Stimulated activated CD8-positive, alpha-beta memory T cell treated with anti-CD3 and anti-CD28 coated beads, Interleukin-2, amount 100 ng/mL, for 48 hours (primary cell): Measurements from ENCODE around the gene NCOR1.
"Not testable (repeated sequence)": the region's sequence is repeated elsewhere in the genome, so short reads cannot be mapped to it uniquely, and the experiment has no call there.

Source experiments
- DNase-seq, 2 donors: peaks; one replicate each; pipeline ENCODE4 v3.0.0-alpha.2; 2020; ENCODE audit warnings: low read depth in 2 of 2

NCOR1 gene

DNA sequence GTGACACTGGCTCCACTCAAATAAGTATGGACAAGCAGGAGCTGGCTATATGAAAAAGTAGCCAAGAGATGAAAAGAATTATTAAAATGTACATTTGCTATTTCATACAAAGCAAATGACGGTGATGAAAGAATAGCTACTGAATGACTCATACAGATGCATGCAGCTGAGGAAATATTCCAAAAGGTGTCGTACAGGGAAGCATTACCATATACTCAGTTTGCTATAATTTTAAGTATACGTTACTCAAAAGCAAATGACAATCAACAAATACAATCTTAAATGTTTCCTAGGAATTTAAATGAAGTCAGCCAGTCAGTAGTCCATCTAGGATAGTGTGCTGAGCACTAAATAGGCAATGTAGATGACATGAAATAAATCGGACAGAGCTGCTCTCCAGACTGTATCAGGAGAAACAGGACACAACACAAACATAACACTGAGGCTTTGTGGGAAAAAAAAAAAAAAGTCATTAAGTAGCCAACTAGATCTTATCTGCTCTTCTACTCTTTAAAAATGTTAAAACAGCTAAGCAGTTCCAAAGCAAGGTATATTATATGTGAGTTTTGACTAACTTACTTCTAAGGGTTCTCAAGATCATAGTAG, 65.0 kb downstream of the NCOR1 start:
- no peak for DNase-seq

DNA sequence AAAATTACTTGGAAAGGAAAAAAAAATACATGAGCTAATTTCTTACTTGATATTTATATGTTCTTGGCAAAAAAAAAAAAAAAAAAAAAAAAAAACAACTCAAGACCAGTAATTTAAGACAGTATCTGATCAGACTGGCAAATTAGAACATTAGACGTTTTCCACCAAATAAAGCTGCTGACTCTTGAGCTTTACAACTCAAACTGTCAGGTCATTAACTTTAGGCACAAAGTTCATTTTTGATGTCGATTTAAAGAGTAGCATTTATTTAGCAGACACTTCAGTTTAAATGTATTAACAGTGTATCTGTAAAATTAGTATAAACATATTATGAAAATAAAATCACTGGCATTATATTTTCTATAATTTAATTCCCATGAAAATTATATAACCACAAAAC, 66.7 kb downstream of the NCOR1 start:
- no peak for DNase-seq

DNA sequence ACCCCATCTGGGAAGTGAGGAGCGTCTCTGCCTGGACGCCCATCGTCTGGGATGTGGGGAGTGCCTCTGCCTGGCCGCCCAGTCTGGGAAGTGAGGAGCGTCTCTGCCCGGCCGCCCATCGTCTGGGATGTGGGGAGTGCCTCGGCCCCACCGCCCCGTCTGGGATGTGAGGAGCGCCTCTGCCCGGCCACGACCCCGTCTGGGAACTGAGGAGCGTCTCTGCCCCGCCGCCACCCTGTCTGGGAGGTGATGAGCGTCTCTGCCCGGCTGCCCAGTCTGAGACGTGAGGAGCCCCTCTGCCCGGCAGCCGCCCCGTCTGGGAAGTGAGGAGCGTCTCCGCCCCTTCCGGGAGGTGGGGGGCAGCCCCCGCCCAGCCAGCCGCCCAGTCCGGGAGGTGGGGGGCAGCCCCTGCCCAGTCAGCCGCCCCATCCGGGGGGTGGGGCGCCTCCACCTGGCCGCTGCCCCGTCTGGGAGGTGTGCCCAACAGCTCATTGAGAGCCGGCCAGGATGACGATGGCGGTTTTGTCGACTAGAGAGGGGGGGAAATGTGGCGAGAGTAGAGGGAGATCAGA, 69.9 kb downstream of the NCOR1 start:
- not testable (repeated sequence) for DNase-seq

DNA sequence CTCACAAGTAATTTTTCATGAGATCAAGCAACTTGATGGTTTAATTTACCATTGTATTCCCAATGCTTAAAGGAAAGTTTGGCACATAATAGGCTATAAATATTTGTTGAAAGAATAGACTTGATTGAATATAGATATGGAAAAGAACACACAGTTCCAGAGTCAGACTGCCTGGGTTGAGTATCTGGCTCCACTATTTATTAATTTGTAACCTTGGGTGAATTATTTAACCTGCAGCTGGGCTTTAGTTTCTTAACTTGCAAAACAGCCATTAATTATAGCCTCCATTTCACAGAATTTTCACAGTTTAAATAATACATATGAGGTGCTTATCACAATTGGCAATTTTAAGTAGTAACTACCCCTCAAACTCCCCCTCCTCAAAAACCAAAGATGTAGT, 73.6 kb downstream of the NCOR1 start:
- DNase-seq: no peak

DNA sequence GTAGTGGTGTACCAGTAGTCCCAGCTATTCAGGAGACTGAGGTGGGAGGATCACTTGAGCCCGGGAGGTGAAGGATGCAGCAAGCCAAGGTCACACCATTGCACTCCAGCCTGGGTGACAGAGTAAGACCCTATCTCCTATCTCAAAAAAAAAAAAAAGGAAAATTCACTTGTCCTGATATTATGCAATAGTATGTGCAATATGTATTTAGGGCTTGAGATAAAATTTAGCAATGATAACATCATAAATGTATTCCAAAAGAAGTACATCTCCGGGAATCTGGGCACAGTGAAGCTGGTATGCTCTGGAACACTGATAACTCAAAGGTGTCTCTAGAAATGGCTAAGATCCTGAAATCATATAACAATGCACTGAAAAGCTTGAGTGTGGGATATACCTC, 74.5 kb downstream of the NCOR1 start:
- no peak for DNase-seq

DNA sequence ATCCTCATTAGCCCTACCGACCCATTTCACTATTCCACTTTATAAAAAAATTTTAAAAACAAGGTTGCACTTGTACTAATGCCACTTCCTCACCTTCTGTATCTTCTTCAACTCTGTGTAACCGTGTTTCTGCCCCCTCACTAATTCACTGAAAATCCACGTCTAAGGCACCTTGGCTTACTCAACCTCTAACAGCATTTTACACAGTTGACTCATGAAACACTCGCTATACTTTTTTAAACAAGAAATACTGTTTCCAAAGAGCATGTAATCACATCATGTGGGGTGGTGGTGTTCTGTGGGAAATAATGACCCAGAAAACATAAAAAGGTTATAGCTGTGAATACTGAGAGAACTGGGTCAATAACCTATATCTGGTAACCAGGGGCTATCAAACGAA, 79.9 kb downstream of the NCOR1 start:
- DNase-seq: no peak

DNA sequence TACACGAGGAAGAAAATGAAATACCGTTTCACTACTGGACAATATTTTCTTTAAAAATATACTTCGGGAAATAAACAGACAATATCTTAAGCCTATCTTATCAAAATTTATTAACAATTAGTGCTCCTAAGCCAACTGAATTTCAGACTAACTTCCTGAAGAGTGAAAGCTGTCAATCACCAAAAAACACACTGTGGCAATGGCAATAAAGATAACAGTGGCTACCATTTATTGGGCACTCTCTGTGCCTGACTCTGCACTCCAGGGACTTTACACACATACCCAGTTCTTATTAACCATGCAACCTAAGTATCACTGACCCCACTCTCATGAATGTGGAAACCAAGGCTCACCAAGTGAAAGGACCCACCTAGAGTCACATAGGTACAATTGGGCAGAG, 83.7 kb downstream of the NCOR1 start:
- DNase-seq: no peak

DNA sequence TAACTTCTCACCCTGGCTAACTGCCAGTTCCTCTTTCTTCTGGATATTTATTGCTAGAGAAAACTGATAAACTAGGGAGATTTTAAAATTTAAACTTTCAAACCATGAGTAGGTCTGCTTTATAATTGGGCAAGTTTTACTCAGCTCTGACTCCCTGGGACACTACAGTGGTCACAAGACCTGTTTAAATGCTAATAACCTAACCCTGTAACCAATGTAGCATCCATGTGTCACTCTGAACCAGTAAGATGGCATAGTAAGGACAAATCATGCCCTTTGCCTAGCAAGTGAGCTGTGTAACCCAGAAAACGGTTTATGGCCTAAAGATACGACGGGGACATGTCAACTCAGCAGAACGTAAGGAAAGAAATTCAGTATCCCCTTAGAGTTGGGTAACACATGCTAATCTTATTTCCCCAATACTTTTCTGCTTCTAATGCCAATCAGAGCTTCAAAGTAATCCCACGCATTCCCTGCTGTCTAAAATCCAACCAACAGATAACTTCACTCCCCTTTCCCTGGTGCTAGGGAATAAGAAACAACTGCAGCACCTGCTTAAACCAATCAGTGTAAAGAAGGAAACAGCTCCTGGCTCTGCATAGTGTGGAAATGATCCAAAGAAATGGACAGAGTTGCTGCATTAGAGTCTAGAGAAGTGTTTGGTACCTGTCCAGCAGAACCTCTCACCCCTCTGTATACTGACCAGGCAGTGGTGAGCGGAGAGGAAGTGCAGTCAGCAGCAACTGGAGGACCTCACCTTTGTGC, 85.7 kb downstream of the NCOR1 start:
- DNase-seq: no peak

DNA sequence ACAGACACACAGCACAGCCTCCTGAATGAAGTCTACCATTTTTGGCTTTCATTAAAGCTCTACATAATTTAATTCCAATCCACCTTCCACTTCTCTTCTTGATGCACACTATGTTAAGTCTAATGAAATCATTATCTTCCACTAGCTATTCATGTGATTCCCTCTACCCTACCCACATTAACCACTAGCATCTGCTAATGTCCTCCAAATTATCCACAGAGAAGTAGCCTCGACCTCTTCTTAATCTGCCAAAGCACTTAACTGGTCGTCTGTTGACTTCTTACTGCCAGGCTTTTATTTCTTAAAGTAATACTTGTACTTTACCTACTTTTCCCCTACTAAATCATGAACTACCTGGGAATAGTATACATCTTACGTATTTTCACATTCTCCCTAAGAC, 91.8 kb downstream of the NCOR1 start:
- no peak for DNase-seq

DNA sequence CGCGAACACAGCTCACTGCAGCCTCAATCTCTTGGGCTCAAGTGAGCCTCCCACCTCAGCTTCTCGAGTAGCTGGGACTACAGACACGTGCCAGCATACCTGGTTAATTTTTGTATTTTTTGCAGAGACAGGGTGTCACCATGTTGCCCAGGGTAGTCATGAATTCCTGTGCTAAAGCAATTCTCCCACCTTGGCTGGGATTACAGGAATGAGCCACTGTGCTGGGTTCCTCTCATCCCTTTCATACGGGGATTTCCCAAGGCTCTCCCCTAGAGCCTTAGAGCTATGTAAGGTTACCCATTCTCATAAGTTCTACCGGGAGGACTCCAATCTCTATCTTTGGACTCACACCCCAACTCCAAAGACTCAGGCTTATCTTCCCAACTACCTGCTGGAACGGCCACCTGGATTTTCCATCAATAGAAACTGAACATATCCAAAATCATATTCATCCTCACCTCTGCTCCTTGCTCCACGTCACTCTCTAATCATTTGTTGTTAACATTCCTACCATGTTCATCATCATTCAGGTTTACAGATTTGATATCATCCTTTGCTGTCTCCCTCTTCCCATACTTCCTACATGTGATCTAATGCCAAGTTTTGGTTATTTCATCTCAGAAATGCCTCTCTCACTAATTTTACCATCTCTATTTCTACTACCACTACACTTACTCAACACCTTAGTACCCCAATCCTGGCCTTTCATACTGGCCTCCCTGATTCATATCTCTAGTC, 92.5 kb downstream of the NCOR1 start:
- DNase-seq: no peak

DNA sequence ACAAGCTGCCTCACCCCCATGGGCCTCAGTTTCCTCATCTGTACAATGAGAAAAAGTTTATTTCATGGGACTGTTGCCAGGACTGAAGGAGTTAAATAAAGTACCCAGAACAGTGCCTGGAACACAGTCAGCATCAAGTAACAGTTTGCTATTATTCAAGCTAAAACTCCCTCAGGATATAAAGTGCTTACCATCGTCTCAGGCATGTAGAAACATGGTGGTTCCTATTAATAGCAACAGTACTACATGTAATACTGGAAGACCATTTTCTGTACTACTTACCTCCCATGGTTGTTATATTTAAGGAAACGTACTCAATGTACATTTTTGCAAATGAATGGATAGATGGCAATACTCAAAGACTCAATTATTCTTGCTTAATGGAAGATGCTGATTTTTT, 93.4 kb downstream of the NCOR1 start:
- DNase-seq: no peak

DNA sequence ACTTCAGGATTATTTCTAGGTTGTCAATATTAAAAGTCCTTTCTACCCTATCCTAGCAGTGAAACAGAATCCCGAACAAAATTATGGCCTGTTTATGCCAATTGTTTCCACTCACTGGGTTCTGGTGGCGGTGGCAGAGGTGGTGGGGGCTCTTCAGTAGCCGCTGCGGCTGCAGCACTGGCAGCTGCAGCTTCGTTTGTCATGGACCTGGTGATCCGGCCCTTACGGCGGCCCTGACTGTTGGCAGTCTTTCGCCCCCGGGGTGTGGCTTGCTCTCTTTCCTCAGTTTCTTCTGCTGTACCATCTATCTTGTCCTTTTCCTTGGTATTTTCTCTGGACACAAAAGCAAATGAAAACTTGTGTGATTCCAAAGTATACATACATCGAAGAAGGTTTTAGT, 94.4 kb downstream of the NCOR1 start:
- DNase-seq: no peak

DNA sequence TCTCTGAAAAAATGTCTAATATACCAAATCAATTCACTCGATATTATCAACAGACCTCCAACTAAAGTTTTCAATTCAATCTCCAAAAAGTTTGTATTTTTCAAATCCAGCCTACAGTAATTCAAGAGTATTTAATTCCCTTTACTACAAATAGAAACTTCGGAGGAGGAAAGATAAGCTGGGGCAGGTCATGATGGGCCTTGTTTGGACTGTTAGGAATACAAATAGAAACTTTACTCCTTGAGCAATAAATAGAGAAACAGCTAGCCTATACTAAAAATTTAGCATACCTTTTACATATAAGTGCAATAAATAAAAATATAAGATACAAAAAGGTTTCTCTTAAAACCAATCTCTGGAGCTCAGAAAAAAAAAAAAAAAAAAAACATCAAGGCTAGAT, 98.2 kb downstream of the NCOR1 start:
- no peak for DNase-seq

DNA sequence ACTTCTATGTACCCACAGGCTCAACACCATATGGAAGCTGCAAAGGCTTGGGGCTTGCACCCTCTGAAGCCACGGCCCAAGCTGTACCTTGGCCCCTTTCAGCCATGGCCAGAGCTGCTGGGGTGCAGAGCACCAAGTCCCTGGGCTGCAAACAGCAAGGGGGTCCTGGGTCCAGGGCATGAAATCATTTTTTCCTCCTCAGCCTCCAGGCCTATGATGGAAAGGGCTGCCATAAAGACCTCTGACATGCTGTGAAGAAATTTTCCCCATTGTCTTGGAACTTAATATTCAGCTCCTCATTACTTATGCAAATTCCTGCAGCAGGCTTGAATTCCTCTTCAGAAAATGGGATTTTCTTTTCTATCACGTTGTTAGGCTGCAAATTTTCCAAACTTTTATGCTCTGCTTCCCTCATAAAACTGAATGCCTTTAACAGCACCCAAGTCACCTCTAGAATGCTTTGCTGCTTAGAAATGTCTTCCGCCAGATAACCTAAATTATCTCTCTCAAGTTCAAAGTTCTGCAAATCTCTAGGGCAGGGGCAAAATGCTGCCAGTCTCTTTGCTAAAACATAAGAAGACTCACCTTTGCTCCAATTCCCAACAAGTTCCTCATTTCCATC, 100.1 kb downstream of the NCOR1 start:
- not testable (repeated sequence) for DNase-seq

DNA sequence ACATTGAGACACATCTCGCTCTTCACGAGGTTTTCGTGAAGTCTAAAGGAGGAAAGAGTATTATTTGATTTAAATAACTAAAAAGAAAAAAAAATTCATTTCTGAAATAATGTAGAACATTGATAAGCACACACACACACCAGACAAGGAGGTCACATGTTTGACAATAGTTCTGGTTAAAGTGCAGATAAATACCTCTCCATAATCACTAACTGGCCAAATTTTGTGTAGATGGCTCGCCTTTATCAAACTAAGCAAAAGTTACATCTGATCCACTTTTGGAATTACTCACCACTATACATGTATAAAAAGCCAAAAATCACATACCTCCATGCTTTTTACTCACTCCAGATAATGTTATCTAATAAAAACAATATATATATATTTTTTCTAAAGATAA, 106.5 kb downstream of the NCOR1 start:
- no peak for DNase-seq

DNA sequence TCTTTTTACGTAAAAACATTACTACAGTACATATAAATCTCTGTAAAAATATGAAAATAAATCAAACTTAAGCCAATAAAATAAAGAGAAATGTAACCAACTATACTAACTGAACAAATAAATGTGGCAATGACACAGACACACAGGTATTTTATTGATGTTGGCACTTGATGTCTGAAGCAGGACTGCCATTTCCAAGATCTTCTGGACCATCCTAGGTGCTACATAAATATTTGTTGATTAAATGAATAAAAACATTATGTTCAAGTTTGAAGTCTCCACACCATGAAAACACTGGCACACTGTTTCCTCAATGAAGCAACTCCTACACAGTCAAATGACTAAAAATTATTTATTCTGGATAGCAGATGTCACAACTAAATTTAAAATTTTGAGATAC, 106.9 kb downstream of the NCOR1 start:
- no peak for DNase-seq

DNA sequence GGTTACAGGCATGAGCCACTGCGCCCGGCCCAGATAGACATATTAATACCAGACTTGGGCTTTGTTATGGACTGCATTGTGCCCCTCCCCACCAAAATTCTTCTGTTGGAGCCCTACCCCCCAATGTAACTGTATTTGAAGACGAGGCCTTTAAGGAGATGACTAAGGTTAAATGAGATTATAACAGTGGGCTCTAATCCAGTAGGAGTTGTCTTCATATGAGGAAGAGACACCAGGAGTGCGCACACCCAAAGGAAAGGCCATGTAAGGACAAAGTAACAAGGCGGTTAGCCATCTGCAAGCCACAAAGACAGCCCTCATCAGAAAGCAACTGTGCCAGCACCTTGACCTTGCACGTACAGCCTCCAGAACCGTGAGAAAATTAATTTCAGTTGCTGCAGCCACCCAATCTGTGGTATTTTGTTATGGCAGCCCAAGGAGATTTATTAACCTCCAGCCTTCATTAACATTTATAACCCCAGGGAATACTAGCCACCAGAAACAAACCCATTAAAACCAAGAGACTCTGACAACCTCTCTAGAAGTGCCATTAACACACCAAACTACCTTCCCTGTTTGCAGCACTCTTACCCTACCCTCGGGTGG, 108.1 kb downstream of the NCOR1 start:
- DNase-seq: no peak

DNA sequence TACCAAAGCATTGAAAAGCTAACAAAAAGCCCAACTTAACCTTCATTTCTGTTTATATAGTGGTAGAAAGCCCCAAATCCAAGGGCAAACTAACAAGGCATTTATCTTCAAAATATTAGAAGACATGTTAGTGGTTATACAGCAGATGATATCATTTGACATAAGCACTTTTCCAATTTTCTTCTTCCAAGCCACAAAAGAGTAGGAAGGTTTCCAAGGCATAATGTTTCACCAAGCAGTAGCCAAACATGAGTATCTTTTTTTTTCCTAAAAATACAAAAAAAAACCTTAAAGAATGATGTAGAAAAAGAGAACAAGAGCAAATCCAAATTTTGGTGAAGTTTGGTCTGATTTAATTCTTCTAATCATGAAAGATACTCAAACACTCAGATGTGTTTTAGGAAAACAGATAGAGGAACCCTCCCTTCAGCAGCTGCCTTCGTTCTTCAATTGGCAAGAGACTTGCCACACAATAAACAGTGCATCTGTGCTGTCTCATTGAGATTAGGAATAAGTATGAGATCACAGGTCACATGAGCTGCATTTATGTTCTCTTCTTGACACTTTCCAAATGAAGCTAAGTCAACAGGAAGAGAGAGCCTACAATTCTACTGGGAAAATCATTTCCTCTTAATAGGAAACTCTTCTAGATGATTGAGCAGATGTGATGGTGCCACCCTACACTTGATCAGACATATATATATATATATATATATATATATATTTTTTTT, 109.0 kb downstream of the NCOR1 start:
- DNase-seq: no peak

DNA sequence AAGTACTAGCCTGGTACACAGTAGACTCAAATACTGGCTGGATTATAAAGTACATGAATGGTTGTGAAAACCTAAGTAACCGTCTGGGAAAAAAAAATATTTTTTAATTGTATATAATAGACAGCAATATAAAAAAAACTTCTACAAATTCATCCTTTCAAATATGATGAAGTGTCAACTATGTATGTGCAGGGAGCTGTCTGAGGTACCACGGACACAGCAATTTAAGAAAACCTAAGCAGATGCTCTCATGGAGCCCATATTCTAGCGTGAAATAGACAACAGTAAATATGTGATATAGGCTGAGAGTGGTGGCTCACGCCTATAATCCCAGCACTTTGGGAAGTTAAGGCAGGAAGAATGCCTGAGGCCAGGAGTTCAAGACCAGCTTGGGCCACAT, 111.1 kb downstream of the NCOR1 start:
- DNase-seq: no peak

DNA sequence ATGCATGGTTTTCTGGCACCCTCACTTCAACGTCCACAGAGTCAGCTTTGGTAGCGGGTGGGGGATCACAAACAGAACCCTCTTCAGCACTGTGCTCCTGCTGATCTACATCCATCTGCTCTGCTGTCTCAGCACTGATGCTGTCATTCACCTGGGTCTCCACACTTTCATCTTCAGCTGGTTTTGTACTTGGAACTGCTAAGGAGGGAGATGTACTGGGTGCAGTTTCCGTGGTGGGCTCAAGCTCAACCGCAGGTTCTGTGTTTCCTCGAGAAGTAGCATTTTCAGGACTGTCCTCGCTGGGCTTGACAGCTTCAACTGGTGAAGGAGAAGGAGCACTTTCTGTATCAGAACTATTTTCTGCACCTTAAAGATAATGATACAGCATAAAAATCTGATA, 113.9 kb downstream of the NCOR1 start:
- DNase-seq: no peak

DNA sequence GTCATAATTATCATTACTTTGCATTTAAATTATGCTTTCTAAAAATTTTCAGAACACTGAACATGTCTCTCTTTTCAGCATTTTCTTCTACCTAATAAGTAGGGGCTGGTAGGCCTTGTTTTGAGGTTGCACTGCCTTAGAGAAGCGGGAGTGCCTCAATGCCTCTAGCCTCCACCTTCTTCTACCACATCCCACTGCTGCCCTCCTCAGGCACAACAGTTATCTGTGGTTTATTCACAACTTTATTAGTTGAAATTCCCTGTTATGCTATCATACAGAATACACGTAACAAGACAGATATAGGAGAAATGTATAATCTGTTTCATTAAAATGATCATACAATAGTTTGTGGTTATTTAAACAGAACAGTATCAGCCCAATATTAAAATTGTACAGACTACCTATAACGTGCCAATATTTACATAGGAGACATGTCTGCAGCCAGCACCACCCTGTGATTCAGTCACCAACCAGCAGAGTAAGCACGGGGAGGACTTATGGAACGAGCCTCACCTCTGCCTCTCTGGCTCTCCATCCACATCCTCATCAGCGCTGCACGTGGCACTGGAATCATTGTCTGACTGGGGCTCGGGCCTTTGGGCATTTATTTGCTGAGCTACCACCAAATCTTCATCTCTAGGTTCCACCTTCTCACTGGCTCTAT, 114.5 kb downstream of the NCOR1 start:
- DNase-seq: no peak
